Heart right ventricle (tissue), 16 donors: ENCODE data around the gene FAM161B. TPM values are rescaled to one million over a fixed set of nuclear protein-coding genes. Genes with fewer than 3 reads are reported as not detected.
A peak's percentile ranks its signal among the peaks of the same experiment; 100 is the strongest.

Source experiments
- ATAC-seq, 8 donors: fragments of 200-7000 bp; cut with Tn5 transposase; one replicate each; pipeline ENCODE4 v1.9.1; 2020; ENCODE audit warnings: mild to moderate bottlenecking in 8 of 8, moderate library complexity in 8 of 8, moderate number of reproducible peaks in 1 of 8
- DNase-seq, 2 donors: peaks; one replicate each; pipeline ENCODE4 v3.0.0-alpha.2; 2020
- H3K27ac ChIP-seq, 10 donors: fragments of 200-600 bp; sonication (generic) in 2 of 10; one replicate each; pipeline versions ENCODE4 v1.5.0 to v1.8.0; 2020 to 2022; ENCODE audit warnings: mild to moderate bottlenecking in 3 of 10
- H3K27me3 ChIP-seq, 7 donors: fragments of 200-600 bp; one replicate each; pipeline ENCODE4 v1.8.0; 2021 to 2022; ENCODE audit warnings: mild to moderate bottlenecking in 2 of 7
- H3K36me3 ChIP-seq, 9 donors: fragments of 200-600 bp; sonication (generic) in 1 of 9; one replicate each; pipeline versions ENCODE4 v1.5.0 to v1.8.0; 2020 to 2022; ENCODE audit warnings: mild to moderate bottlenecking in 2 of 9
- H3K4me1 ChIP-seq, 9 donors: fragments of 200-600 bp; sonication (generic) in 1 of 9; one replicate each; pipeline versions ENCODE4 v1.5.0 to v1.8.0; 2020 to 2022; ENCODE audit warnings: mild to moderate bottlenecking in 4 of 9
- H3K4me3 ChIP-seq, 10 donors: fragments of 200-600 bp; sonication (generic) in 2 of 10; one replicate each; pipeline versions ENCODE4 v1.5.0 to v1.8.0; 2020 to 2022; ENCODE audit warnings: mild to moderate bottlenecking in 7 of 10, moderate library complexity in 2 of 10
- H3K9me3 ChIP-seq, 11 donors: fragments of 200-600 bp in 10 of 11; sonication (generic) in 2 of 11; one replicate each; pipeline versions ENCODE4 v1.5.0 to v1.8.0; 2013 to 2022; ENCODE audit warnings: mild to moderate bottlenecking in 2 of 11, control low read depth in 1 of 11, moderate library complexity in 1 of 11
- WGBS, 2 donors: extraction: QIAGEN DNeasy Blood & Tissue Kit; methylation state at CpG; one replicate each; pipeline ENCODE4 v1.1.7; 2013; ENCODE audit warnings: inconsistent platforms in 1 of 2; 5-methylcytosine and 5-hydroxymethylcytosine counted together
- intact Hi-C, 10 donors: fragments of 100-400 bp; cut with DNase I; formaldehyde crosslinking; loops; one replicate each; pipeline versions ENCODE4 v1.11.1 to v1.14.2; 2022
- polyA plus RNA-seq, 2 donors: library from polyadenylated mRNA; stranded (reverse); fragments of 200-250 nt; gene quantifications; one replicate each; pipeline ENCODE4 v1.2.3, GENCODE V29; 2013
- total RNA-seq, 10 donors: library from RNA; stranded (reverse); fragmentation: NEBNext Ultra II Directional in 3 of 10; extraction: Animal tissue kit (Norgen Biotek cat#: 25700) in 3 of 10; gene quantifications; one replicate each; pipeline versions ENCODE4 v1.2.1 to v1.2.4, GENCODE V29; 2021 to 2023
- TF ChIP-seq, protein P1 (sequence below), 9 donors: fragments of 200-600 bp; sonication (generic) in 2 of 9; IDR thresholded peaks; one replicate each; pipeline versions ENCODE4 v1.5.0 to v1.8.0; 2021 to 2022; ENCODE audit warnings: antibody characterized with exemption in 9 of 9, mild to moderate bottlenecking in 5 of 9, moderate library complexity in 1 of 9
- donor health status: Arrhythmogenic right ventricular cardiomyopathy.
- donor health status: ischemic (EF 13 %, LVEDD 7.1; RV severe dilation, severe dysfunction).
- donor health status: healthy with polysubstance abuse.
- donor health status: DM: no; HTN: yes; CAD: no.
- donor health status: DM: no; HTN: no; CAD: no.
- donor health status: ischemic (EF 25% LVEDD 6.9; RV normal size, moderate dysfunction).
- donor health status: ischemic (EF 25% LVEDD 5.7; RV mildly dilated, moderate dysfunction).
- donor health status: healthy.
- donor health status: DM: yes; HTN: yes; CAD: no.
- donor health status: Ischemic cardiomyopathy.
- donor health status: ischemic (EF 35%, LVEDD 5.7; RV mildly dilated, moderate dysfunction).
- donor health status: nonischemic (EF 11% LVEDD 7.7; RV severe dilation, severe dysfunction).
- donor health status: DM: yes; HTN: yes; CAD: no.
- donor health status: PGD.
- donor health status: ischemic (EF 29% LVEDD 5.4; RV normal size, mild dysfunction).
- donor health status: nonischemic (EF 23%, LVEDD 6.1; RV moderate dilation, normal function).

The FAM161B gene
- total and polyA plus RNA-seq, 12 donors: 1.5 to 6.5 (median 3.8) TPM

DNA sequence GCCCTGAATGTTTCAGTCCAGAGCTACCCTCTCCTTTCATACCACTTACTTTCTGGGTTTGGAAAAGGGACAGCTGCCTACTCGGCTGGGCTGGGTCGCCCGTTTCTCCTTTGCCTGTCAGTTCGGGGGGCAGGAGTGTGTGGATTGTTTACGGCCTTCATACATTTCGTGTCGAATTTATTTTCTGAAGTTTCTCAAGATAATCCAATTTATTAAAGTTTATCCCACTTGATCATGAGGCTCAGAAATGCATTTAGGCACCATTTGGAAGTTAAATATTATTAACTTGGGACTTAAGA lies 62.6 kb downstream of the FAM161B start:
- intact Hi-C loops: loop anchor here in 2 of 10 donors (5.0 kb wide), 1 partner anchor 35 kb away; the partner anchor contains the start of gene PTGR2 (in 2 of the 2)

GRCh38 chr14:73886449-73887317 lies 63.2 kb downstream of the FAM161B start, which contains the start of gene ZNF410:
TSS of gene ZNF410 (plus strand) at chr14:73886859. CDS start at chr14:73892176, 5,317 bp downstream.
- H3K36me3 ChIP-seq: peaks cover 0 to 25% (median 0%) of the 10 kb centered on the region in 9 donors
- 0 to 1% methylated on average over 61 to 65 of the region's 65 CpGs for WGBS, 2 donors
- TF ChIP-seq, protein P1, sequence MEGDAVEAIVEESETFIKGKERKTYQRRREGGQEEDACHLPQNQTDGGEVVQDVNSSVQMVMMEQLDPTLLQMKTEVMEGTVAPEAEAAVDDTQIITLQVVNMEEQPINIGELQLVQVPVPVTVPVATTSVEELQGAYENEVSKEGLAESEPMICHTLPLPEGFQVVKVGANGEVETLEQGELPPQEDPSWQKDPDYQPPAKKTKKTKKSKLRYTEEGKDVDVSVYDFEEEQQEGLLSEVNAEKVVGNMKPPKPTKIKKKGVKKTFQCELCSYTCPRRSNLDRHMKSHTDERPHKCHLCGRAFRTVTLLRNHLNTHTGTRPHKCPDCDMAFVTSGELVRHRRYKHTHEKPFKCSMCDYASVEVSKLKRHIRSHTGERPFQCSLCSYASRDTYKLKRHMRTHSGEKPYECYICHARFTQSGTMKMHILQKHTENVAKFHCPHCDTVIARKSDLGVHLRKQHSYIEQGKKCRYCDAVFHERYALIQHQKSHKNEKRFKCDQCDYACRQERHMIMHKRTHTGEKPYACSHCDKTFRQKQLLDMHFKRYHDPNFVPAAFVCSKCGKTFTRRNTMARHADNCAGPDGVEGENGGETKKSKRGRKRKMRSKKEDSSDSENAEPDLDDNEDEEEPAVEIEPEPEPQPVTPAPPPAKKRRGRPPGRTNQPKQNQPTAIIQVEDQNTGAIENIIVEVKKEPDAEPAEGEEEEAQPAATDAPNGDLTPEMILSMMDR (IDR thresholded peaks at IDR 0.05): no peak
- H3K9me3 ChIP-seq: no peaks in the 10 kb centered on the region
- peak; percentile 99 to 100 (median 100) for ATAC-seq
- peak within 1 kb of the TSS; percentile 74 to 95 (median 85) for H3K4me3 ChIP-seq
- H3K27me3 ChIP-seq: no peaks in the 10 kb centered on the region
- DNase-seq: peak; percentile 93 to 94
- intact Hi-C loops: loop anchor here in 2 of 10 donors (5.0 kb wide), 1 partner anchor 34 kb away; the partner anchor contains the start of gene PTGR2 (in 2 of the 2)
- H3K4me1 ChIP-seq: peaks cover 0 to 39% (median 24%) of the 10 kb centered on the region in 9 donors
- peak within 1 kb of the TSS; percentile 76 to 98 (median 93) for H3K27ac ChIP-seq

More for the DNA sequence above, 62.6 kb downstream of the FAM161B start:
- peaks cover 0 to 21% (median 3%) of the 10 kb centered on the region in 9 donors for H3K36me3 ChIP-seq
- H3K4me1 ChIP-seq: peaks cover 0 to 39% (median 24%) of the 10 kb centered on the region in 9 donors
- no peak for DNase-seq
- peak overlapping the region; percentile 76 to 98 (median 93) for H3K27ac ChIP-seq
- H3K9me3 ChIP-seq: no peaks in the 10 kb centered on the region
- H3K4me3 ChIP-seq: peak overlapping the region; percentile 74 to 95 (median 85)
- ATAC-seq: no peak
- H3K27me3 ChIP-seq: no peaks in the 10 kb centered on the region
- WGBS, 2 donors: 1% methylated on average over 7 of the region's 7 CpGs
- TF ChIP-seq, protein P1 (IDR thresholded peaks at IDR 0.05): no peak

DNA sequence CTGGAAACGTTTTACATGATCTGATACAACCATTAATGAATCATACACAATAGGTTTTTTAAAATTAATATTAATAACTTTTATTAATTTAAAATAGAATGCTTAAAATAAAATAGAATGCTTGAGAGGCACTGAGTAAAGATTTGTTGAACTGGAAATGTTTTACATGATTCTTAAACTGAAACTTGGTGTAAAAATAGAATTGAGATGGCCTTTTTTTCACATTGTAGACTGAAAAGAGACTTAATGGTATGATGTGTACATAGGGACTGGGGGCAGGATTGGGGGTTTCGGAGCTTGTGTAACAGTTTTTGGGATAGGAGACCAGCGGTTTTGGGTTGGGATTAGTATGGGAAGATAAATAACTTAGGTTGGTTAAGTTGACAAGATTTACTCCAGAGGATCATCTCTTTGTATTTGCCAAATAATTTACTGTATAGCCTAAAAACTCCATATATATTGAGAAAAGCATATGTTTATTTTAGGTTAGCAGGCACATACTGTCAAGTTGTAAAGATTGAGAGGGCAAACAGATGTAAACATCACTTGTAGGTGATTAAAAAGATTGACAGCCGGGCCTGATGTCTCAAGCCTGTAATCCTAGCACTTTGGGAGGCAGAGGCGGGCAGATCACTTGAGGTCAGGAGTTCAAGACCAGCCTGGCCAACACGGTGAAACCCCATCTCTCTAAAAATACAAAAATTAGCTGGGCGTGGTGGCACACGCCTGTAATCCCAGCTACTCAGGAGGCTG lies 65.3 kb downstream of the FAM161B start:
- 89 to 93% methylated on average over 8 of the region's 8 CpGs for WGBS, 2 donors
- intact Hi-C loops: loop anchor here in 2 of 10 donors (5.0 kb wide), 1 partner anchor 32 kb away; the partner anchor contains the start of gene PTGR2 (in 2 of the 2)

More for the DNA sequence above, 65.3 kb downstream of the FAM161B start:
- DNase-seq (no peak), ATAC-seq (no peak)
- Histone ChIP-seq H3K27me3 (no peaks in the 10 kb centered on the region), H3K9me3 (no peaks in the 10 kb centered on the region), H3K4me1 (peaks cover 0 to 39% (median 24%) of the 10 kb centered on the region in 9 donors), H3K27ac (peak overlapping the region in 2 of 10 donors; percentile 94 to 98), H3K4me3 (peak overlapping the region in 1 of 10 donors; percentile 84), H3K36me3 (peaks cover 0 to 35% (median 5%) of the 10 kb centered on the region in 9 donors)
- TF ChIP-seq, protein P1 (IDR thresholded peaks at IDR 0.05): no peak

Other genes starting within 250 kb of the FAM161B start
- gene PNMA1, start 235.7 kb downstream of the FAM161B start, total RNA-seq: 10 to 100 TPM; 13.9 to 30.8 (median 23.6) TPM
- gene PNMA1, start 235.7 kb downstream of the FAM161B start, polyA plus RNA-seq: 10 to 100 TPM in 1 of 2 donors, 1 to 10 TPM in 1; 6.6 to 15.7 TPM
- gene PTGR2, start 98.3 kb downstream of the FAM161B start, total RNA-seq: 10 to 100 TPM; 24.8 to 48.7 (median 36.7) TPM
- 10 to 100 TPM in 1 of 2 donors, 1 to 10 TPM in 1; 9.5 to 21.7 TPM for gene PTGR2, start 98.3 kb downstream of the FAM161B start, polyA plus RNA-seq
- gene ZNF410, start 63.2 kb downstream of the FAM161B start, total RNA-seq: 10 to 100 TPM; 15.3 to 23.7 (median 18.8) TPM
- 10 to 100 TPM; 21.0 to 24.6 TPM for gene ZNF410, start 63.2 kb downstream of the FAM161B start, polyA plus RNA-seq
- 10 to 100 TPM; 29.4 to 52.2 (median 48.0) TPM for gene COQ6, start 208 bp upstream of the FAM161B start, total RNA-seq
- 10 to 100 TPM; 32.6 to 33.6 TPM for gene COQ6, start 208 bp upstream of the FAM161B start, polyA plus RNA-seq
- gene ENTPD5, start 69.2 kb upstream of the FAM161B start, total RNA-seq: 1 to 10 TPM; 6.5 to 10.0 (median 8.2) TPM
- 1 to 10 TPM; 3.8 to 5.8 TPM for gene ENTPD5, start 69.2 kb upstream of the FAM161B start, polyA plus RNA-seq
- gene BBOF1, start 69.3 kb upstream of the FAM161B start, total RNA-seq: 1 to 10 TPM; 1.8 to 5.9 (median 3.4) TPM
- 1 to 10 TPM; 3.1 to 5.4 TPM for gene BBOF1, start 69.3 kb upstream of the FAM161B start, polyA plus RNA-seq
- 100 to 1,000 TPM in 2 of 10 donors, 10 to 100 TPM in 8; 36.9 to 129 (median 81.5) TPM for gene ALDH6A1, start 134.4 kb upstream of the FAM161B start, total RNA-seq
- gene ALDH6A1, start 134.4 kb upstream of the FAM161B start, polyA plus RNA-seq: 10 to 100 TPM; 11.3 to 15.5 TPM
- gene LIN52, start 134.9 kb upstream of the FAM161B start, total RNA-seq: 10 to 100 TPM in 4 of 10 donors, 1 to 10 TPM in 6; 4.7 to 13.6 (median 9.0) TPM
- gene LIN52, start 134.9 kb upstream of the FAM161B start, polyA plus RNA-seq: 1 to 10 TPM; 5.3 to 6.9 TPM